ENCODE data around the gene OR4X1.

DNA sequence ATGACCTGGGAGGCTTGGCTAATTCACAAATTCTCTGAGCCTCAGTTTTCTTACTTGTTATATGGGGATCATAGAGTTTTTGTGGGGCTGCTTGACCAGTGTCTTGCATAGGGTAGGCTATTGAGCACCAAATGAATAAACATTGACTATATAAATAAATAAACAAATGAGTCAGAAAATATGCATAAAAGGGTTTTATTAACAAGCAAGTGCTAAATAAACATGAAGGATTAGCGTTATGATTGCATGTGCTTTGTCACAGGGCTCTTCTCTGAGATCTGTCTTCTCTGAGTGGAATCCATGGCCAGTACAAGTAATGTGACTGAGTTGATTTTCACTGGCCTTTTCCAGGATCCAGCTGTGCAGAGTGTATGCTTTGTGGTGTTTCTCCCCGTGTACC lies 47.2 kb upstream of the OR4X1 start, which contains the start of gene OR4B1:
- TF ChIP-seq SUZ12 (IDR thresholded peaks at IDR 0.05; ENCODE audit: extremely low read depth, insufficient read depth, insufficient read length) (no peak), YY1 (IDR thresholded peaks at IDR 0.05; ENCODE audit: insufficient read depth, insufficient read length) (no peak), ZNF274 (IDR thresholded peaks at IDR 0.05; ENCODE audit: low read depth, low read length) (no peak)

All from NT2/D1 (cell line).